Right renal cortex interstitium (tissue), 3 donors: ENCODE results near the gene FBXW4. TPM values are rescaled to one million over a fixed set of nuclear protein-coding genes. Genes with fewer than 3 reads are reported as not detected.
A peak's percentile ranks its signal among the peaks of the same experiment; 100 is the strongest.

Source experiments
- DNase-seq, 3 donors: peaks; one replicate each; pipeline ENCODE4 v3.0.0-alpha.2; 2013; ENCODE audit warnings: low read depth in 3 of 3, low spot score in 2 of 3
- polyA plus RNA-seq, 3 donors: library from polyadenylated mRNA; unstranded; fragments of 120-200 nt; gene quantifications; one replicate each; pipeline ENCODE4 v1.2.1, GENCODE V29; 2013; ENCODE audit not compliant: insufficient read length in 3 of 3

Gene FBXW4
- polyA plus RNA-seq, 3 donors: 53.9 to 59.7 (median 57.4) TPM

- no peak for DNase-seq
These were observed 9.4 kb upstream of the FBXW4 start for GRCh38 chr10:101704331-101704730.

GRCh38 chr10:101696632-101697031, 1.7 kb upstream of the FBXW4 start:
- no peak for DNase-seq

GRCh38 chr10:101695404-101695890, 477 bp upstream of the FBXW4 start:
- no peak for DNase-seq

GRCh38 chr10:101693978-101694673, 844 bp downstream of the FBXW4 start:
- DNase-seq: peak; percentile 56 to 78 (median 60)

GRCh38 chr10:101693651-101693977, 1.4 kb downstream of the FBXW4 start:
- DNase-seq: peak in 1 of 3 donors; percentile 32

GRCh38 chr10:101691081-101691480, 3.9 kb downstream of the FBXW4 start:
- no peak for DNase-seq

GRCh38 chr10:101690461-101690860, 4.5 kb downstream of the FBXW4 start:
- DNase-seq: no peak

GRCh38 chr10:101687071-101687658, 7.8 kb downstream of the FBXW4 start:
- DNase-seq: no peak

- DNase-seq: no peak
These were observed 8.6 kb downstream of the FBXW4 start for GRCh38 chr10:101686133-101686925.

GRCh38 chr10:101684782-101685181, 10.2 kb downstream of the FBXW4 start:
- no peak for DNase-seq

GRCh38 chr10:101683276-101683675, 11.7 kb downstream of the FBXW4 start:
- DNase-seq: no peak

GRCh38 chr10:101682172-101682825, 12.7 kb downstream of the FBXW4 start:
- DNase-seq: no peak

- no peak for DNase-seq
These were observed 18.4 kb downstream of the FBXW4 start for GRCh38 chr10:101676565-101676964.

GRCh38 chr10:101675115-101675514, 19.9 kb downstream of the FBXW4 start:
- no peak for DNase-seq

GRCh38 chr10:101672536-101672935, 22.4 kb downstream of the FBXW4 start:
- DNase-seq: no peak

- no peak for DNase-seq
These were observed 23.5 kb downstream of the FBXW4 start for GRCh38 chr10:101671453-101671852.

- DNase-seq: no peak
These were observed 24.3 kb downstream of the FBXW4 start for GRCh38 chr10:101670635-101671034.

GRCh38 chr10:101669181-101669580, 25.8 kb downstream of the FBXW4 start:
- no peak for DNase-seq

GRCh38 chr10:101668566-101668965, 26.4 kb downstream of the FBXW4 start:
- no peak for DNase-seq

GRCh38 chr10:101666083-101666482, 28.9 kb downstream of the FBXW4 start:
- DNase-seq: peak; percentile 56 to 73 (median 64)

GRCh38 chr10:101663097-101663496, 31.9 kb downstream of the FBXW4 start:
- no peak for DNase-seq
